ENCODE measurements around the gene SLC27A3. TPM values are rescaled to one million over a fixed set of nuclear protein-coding genes. Genes with fewer than 3 reads are reported as not detected.

Gene SLC27A3
- total and polyA plus RNA-seq, 10 of the 15 experiments (the other 5 are each of a cell fraction or from before 2014, with no cell fraction given) = 2.6 to 18.1 (median 8.3) TPM

- ChIA-PET SMC1A (ENCODE audit: uncharacterized antibody, unreplicated experiment) (interaction anchor here (0.8 to 3.5 kb wide), 9 partner anchors 9 to 194 kb away, joined by 3 to 21 read pairs (median 3); partner anchors contain the start of gene RAB13), POLR2A (interaction anchor here (1.2 kb wide), 2 partner anchors 12 to 198 kb away, joined by 4 to 6 read pairs; partner anchors contain the start of gene RPS27), CTCF (interaction anchor here (0.5 to 4.0 kb wide), 3 partner anchors 126 to 193 kb away, joined by 3 to 20 read pairs (median 4); partner anchors contain the start of gene RAB13), RAD21 (ENCODE audit: unreplicated experiment) (interaction anchor here (1.7 kb wide), 1 partner anchor 193 kb away, joined by 5 read pairs; the partner anchor contains the start of gene RAB13)
- ATAC-seq (no peak), DNase-seq (ENCODE audit: low read depth, low spot score) (no peak), FAIRE-seq (no peak)
- Histone ChIP-seq H3K4me1 (ENCODE audit: control insufficient read depth, insufficient read depth, low read length) (peaks cover 30% of the 10 kb centered on the region), H3K4me2 (ENCODE audit: control insufficient read depth, insufficient read depth) (no peak overlapping the region), H2AFZ (ENCODE audit: control insufficient read depth, low read depth, low read length) (no peak overlapping the region), H3K79me2 (ENCODE audit: control insufficient read depth, insufficient read depth, low read length) (no peaks in the 10 kb centered on the region), H4K20me1 (ENCODE audit: control insufficient read depth, insufficient read depth) (no peaks in the 10 kb centered on the region), H3K4me3 (no peak overlapping the region), H3K27me3 (replicated peaks in 1 of 2; ENCODE audit: control insufficient read depth in 2 of 2, insufficient read depth in 2 of 2, low read length in 1 of 2) (no peaks in the 10 kb centered on the region), H3K27ac (ENCODE audit: control insufficient read depth, insufficient read depth) (no peak overlapping the region), H3K36me3 (ENCODE audit: control insufficient read depth in 2 of 2, insufficient read depth in 2 of 2, low read length in 1 of 2) (no peaks in the 10 kb centered on the region), H3K9ac (ENCODE audit: control insufficient read depth, insufficient read depth, low read length) (no peak overlapping the region), H3K9me3 (replicated peaks; ENCODE audit: control insufficient read depth, insufficient read depth, low read length) (no peaks in the 10 kb centered on the region)
- BruUV-seq (replicated peaks) = no TSS peak
- WGBS (ENCODE audit: insufficient coverage, insufficient replicate concordance, low lambda C conversion rate, missing lambda C conversion rate) = 65% methylated on average over 9 of the region's 9 CpGs
- intact Hi-C loops (cut with micrococcal nuclease; ENCODE audit: unreplicated experiment) = no loop called here
- TF ChIP-seq STAT1 (conservative IDR thresholded peaks at IDR 0.05) (no peak), TCF12 (IDR thresholded peaks at IDR 0.05; ENCODE audit: low read depth, low read length) (no peak), WRNIP1 (IDR thresholded peaks at IDR 0.05; ENCODE audit: borderline replicate concordance, low read depth, low read length) (no peak), NR2C1 (IDR thresholded peaks at IDR 0.05) (no peak), STAT3 (IDR thresholded peaks at IDR 0.05; ENCODE audit: low read depth, low read length) (no peak), SREBF1 (IDR thresholded peaks at IDR 0.05; ENCODE audit: low read length) (no peak), PBX3 (IDR thresholded peaks at IDR 0.05; ENCODE audit: insufficient replicate concordance, low read depth, low read length) (no peak), BACH1 (IDR thresholded peaks at IDR 0.05; ENCODE audit: borderline replicate concordance) (no peak), SPI1 (IDR thresholded peaks at IDR 0.05; ENCODE audit: borderline replicate concordance, insufficient read depth, low read depth, low read length) (no peak), IKZF2 (IDR thresholded peaks at IDR 0.05) (no peak), GATAD2B (conservative IDR thresholded peaks at IDR 0.05; ENCODE audit: low read depth) (no peak), GABPA (IDR thresholded peaks at IDR 0.05; ENCODE audit: low read depth) (no peak), CHD4 (IDR thresholded peaks at IDR 0.05) (no peak), DPF2 (IDR thresholded peaks at IDR 0.05) (no peak), IRF4 (IDR thresholded peaks at IDR 0.05; ENCODE audit: low read depth, low read length) (no peak)
- in situ Hi-C loops (cut with MboI) = loop anchor here (10.0 kb wide), 1 partner anchor 191 kb away; the partner anchor contains the start of gene RAB13
These were observed 18.2 kb downstream of the SLC27A3 start for GRCh38 chr1:153793261-153793972.

All from GM12878 (cell line).